Ovary (tissue), 9 donors: ENCODE data around the gene GAS2L1. TPM values are rescaled to one million over a fixed set of nuclear protein-coding genes. Genes with fewer than 3 reads are reported as not detected.

Source experiments
- DNase-seq, 5 donors: peaks; one replicate each; pipeline ENCODE4 v3.0.0-alpha.2; 2019 to 2020
- H3K27ac ChIP-seq, 2 donors: fragments of 200-600 bp; one replicate each; pipeline versions ENCODE4 v1.5.1 to v1.8.0; 2019 to 2022
- H3K27me3 ChIP-seq: fragments of 200-600 bp; one replicate; pipeline ENCODE4 v1.8.0; 2022
- H3K36me3 ChIP-seq: fragments of 200-600 bp; sonication (generic); one replicate; pipeline ENCODE4 v1.5.1; 2019
- H3K4me1 ChIP-seq: one replicate; pipeline ENCODE4 v1.8.1; 2013; ENCODE audit warnings: mild to moderate bottlenecking, moderate library complexity; ENCODE audit not compliant: insufficient read depth
- H3K4me3 ChIP-seq: fragments of 200-600 bp; sonication (generic); one replicate; pipeline ENCODE4 v1.5.1; 2017
- H3K9me3 ChIP-seq, 2 donors: fragments of 200-600 bp in 1 of 2; sonication (generic) in 1 of 2; one replicate each; pipeline versions ENCODE4 v1.5.1 to v1.8.1; 2013 to 2019; ENCODE audit warnings: mild to moderate bottlenecking in 1 of 2, moderate library complexity in 1 of 2
- EP300 ChIP-seq: sonication (generic); formaldehyde crosslinking; IDR thresholded peaks from one replicate; pipeline ENCODE4 v1.6.1; 2017; ENCODE audit warnings: antibody characterized with exemption
- POLR2A ChIP-seq: fragments of 450-650 bp; IDR thresholded peaks from one replicate; pipeline ENCODE4 v1.6.1; 2017; ENCODE audit warnings: antibody characterized with exemption, mild to moderate bottlenecking, moderate library complexity
- WGBS, 3 donors: extraction: QIAGEN DNeasy Blood & Tissue Kit in 1 of 3; methylation state at CpG; one replicate each; pipeline versions ENCODE4 v1.1.5 to v1.1.7; 2013 to 2017; 5-methylcytosine and 5-hydroxymethylcytosine counted together
- intact Hi-C, 4 donors: fragments of 100-400 bp; cut with DNase I; formaldehyde crosslinking; loops; one replicate each; pipeline versions ENCODE4 v1.11.0 to v1.15.1; 2022 to 2023
- polyA plus RNA-seq, 2 donors: library from polyadenylated mRNA; stranded (reverse); fragments of 200-250 nt in 1 of 2; fragments of 350-450 nt in 1 of 2; fragmentation: Illumina TruSeq in 1 of 2; extraction: RNeasy Lipid Tissue Mini Kit (QIAGEN cat#74804) in 1 of 2; gene quantifications; one replicate each; pipeline ENCODE4 v1.2.3, GENCODE V29; 2013 to 2014
- total RNA-seq, 7 donors: library from RNA; depleted of rRNA in 2 of 7; stranded (reverse); fragments of >200 nt in 2 of 7; fragmentation: NEBNext Ultra II Directional in 3 of 7; extraction: Animal tissue kit (Norgen Biotek cat#: 25700) in 3 of 7; gene quantifications; one replicate each; pipeline versions ENCODE4 v1.1.0 to v1.2.4, GENCODE V29; 2016 to 2023
- TF ChIP-seq, protein P1 (sequence below), 3 donors: fragments of 450-650 bp in 2 of 3; fragments of 200-600 bp in 1 of 3; IDR thresholded peaks; one replicate each; pipeline versions ENCODE4 v1.5.1 to v1.8.0; 2016 to 2022; ENCODE audit warnings: antibody characterized with exemption in 3 of 3, mild to moderate bottlenecking in 1 of 3
- donor health status: DM: no; HTN: no; CAD: no; lungs with moderate emphysema.
- donor health status: DM: no; HTN: no; CAD: no.
- donor health status: Bipolar disorder and iron deficiency.
- donor health status: DM: yes; HTN: yes; CAD: no.
- donor health status: DM: no; HTN: no; CAD: no.
- donor health status: DM: yes; HTN: yes; CAD: no.

GAS2L1 gene
- total and polyA plus RNA-seq, 9 donors = 2.1 to 21.0 (median 9.8) TPM

DNA sequence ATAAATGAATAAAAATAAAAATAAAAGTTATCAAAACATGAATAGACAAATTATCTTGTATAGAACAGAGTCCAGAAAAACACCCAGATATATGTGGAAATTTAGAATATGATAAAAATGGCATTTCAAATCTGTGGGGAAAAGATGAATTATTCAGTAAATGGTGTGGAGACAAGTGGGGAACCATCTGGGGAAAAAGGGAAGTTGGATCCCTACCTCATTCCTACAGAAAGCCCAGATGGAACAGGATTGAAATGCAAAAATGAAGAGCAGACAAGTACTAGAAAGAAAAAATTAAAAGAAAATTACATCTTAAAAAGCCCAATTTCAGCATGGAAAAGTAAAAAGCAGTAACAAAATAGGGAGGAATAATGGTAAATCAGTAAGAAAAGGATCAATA is 17.2 kb downstream of the GAS2L1 start:
- TF ChIP-seq, protein P1, sequence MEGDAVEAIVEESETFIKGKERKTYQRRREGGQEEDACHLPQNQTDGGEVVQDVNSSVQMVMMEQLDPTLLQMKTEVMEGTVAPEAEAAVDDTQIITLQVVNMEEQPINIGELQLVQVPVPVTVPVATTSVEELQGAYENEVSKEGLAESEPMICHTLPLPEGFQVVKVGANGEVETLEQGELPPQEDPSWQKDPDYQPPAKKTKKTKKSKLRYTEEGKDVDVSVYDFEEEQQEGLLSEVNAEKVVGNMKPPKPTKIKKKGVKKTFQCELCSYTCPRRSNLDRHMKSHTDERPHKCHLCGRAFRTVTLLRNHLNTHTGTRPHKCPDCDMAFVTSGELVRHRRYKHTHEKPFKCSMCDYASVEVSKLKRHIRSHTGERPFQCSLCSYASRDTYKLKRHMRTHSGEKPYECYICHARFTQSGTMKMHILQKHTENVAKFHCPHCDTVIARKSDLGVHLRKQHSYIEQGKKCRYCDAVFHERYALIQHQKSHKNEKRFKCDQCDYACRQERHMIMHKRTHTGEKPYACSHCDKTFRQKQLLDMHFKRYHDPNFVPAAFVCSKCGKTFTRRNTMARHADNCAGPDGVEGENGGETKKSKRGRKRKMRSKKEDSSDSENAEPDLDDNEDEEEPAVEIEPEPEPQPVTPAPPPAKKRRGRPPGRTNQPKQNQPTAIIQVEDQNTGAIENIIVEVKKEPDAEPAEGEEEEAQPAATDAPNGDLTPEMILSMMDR (IDR thresholded peaks at IDR 0.05) = no peak
- TF ChIP-seq EP300 (no peak), POLR2A (no peak)
- no peaks in the 10 kb centered on the region for H3K4me1 ChIP-seq
- intact Hi-C loops = no loop called here
- no peaks in the 10 kb centered on the region for H3K27me3 ChIP-seq
- no peaks in the 10 kb centered on the region for H3K36me3 ChIP-seq
- H3K9me3 ChIP-seq = no peaks in the 10 kb centered on the region
- no peak overlapping the region for H3K4me3 ChIP-seq
- DNase-seq = no peak
- no peak overlapping the region for H3K27ac ChIP-seq

DNA sequence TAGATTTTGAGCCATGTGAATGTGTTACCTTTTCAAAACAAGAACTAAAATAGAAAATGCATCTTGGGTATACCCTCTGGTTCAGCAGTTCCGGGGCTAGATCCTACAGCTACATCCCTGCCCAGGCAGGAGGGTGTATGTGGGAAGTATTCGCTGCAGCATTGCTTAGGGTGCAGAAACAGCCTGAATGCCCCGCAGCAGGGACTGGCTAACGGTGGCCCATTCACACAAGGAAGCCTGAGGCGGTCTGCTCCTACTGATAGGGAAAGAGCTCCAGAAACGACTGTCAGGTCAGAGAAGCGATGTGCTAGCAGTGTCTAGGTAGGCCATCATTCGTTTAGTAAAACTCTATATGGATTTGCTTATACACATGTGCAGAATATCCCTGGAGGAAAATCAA is 18.9 kb downstream of the GAS2L1 start:
- intact Hi-C loops = no loop called here
- H3K36me3 ChIP-seq = no peaks in the 10 kb centered on the region
- H3K27me3 ChIP-seq = no peaks in the 10 kb centered on the region
- WGBS, 3 donors = 75 to 84% (median 83%) methylated on average over 8 of the region's 8 CpGs
- DNase-seq = no peak
- no peaks in the 10 kb centered on the region for H3K4me1 ChIP-seq
- no peak overlapping the region for H3K4me3 ChIP-seq
- no peak overlapping the region for H3K27ac ChIP-seq
- TF ChIP-seq POLR2A (no peak), EP300 (no peak)
- TF ChIP-seq, protein P1 (IDR thresholded peaks at IDR 0.05) = no peak
- no peaks in the 10 kb centered on the region for H3K9me3 ChIP-seq

DNA sequence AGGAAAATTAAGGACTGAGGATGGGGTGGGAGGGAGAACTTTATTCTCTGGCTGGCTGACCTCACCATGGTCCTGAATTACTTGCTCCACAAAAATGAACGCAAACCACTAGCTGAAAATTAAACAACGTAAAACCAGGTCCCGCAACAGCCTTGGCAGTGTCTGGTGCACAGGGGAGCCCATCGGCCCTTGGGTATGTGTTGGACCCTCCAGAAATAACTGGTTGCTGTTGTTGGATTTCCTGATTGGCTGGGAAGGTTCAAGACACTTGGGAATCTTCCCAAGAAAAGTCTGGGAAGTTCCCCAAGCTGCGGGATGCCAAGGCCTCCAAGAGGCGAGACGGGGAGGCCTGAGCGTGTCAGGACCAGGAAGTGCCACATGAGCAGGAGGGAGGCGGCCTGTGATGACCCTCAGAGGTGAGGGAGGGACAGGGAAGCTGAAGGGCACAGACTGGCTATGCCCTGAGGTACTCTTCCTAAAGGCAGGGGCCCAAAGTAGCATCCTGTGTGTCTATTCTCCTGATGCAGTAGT is 19.4 kb downstream of the GAS2L1 start:
- no peak overlapping the region for H3K4me3 ChIP-seq
- H3K36me3 ChIP-seq = no peaks in the 10 kb centered on the region
- WGBS, 3 donors = 26 to 40% (median 30%) methylated on average over 9 of the region's 9 CpGs
- no peak overlapping the region for H3K27ac ChIP-seq
- H3K27me3 ChIP-seq = no peaks in the 10 kb centered on the region
- intact Hi-C loops = no loop called here
- DNase-seq = no peak
- H3K9me3 ChIP-seq = no peaks in the 10 kb centered on the region
- TF ChIP-seq POLR2A (no peak), EP300 (no peak)
- TF ChIP-seq, protein P1 (IDR thresholded peaks at IDR 0.05) = no peak
- H3K4me1 ChIP-seq = no peaks in the 10 kb centered on the region

DNA sequence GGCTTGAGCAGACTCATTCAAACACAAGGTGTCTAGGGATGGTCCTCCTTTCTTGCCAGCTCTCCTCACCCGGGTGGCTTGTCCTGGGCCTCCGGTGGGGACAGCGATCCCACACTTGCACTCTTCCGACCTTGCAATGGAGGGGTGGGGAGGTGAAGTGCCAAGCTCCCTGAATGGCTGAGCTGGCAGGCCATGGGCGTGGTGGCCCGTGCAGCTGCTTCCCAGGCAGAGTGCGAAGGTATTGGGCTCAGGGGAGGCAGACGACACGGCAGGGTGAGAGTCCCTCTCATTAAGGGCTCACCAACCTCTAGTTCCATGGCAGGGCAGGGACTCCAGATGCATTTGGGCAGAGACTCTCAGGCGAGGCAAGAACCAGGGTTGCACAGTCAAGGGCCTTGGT is 20.0 kb downstream of the GAS2L1 start:
- 87 to 91% (median 89%) methylated on average over 10 of the region's 10 CpGs for WGBS, 3 donors
- Histone ChIP-seq H3K4me3 (no peak overlapping the region), H3K27ac (no peak overlapping the region), H3K27me3 (no peaks in the 10 kb centered on the region), H3K9me3 (no peaks in the 10 kb centered on the region), H3K4me1 (no peaks in the 10 kb centered on the region), H3K36me3 (no peaks in the 10 kb centered on the region)
- TF ChIP-seq EP300 = no peak
- TF ChIP-seq, protein P1 (IDR thresholded peaks at IDR 0.05) = no peak
- TF ChIP-seq POLR2A = no peak
- DNase-seq = no peak
- intact Hi-C loops = no loop called here
